Activated CD4-positive, alpha-beta T cell treated with anti-CD3 and anti-CD28 coated beads, Interleukin-2, amount 50 U/mL, for 24 hours (primary cell): ENCODE measurements around the gene AGBL2.
"Not testable (repeated sequence)": the region's sequence is repeated elsewhere in the genome, so short reads cannot be mapped to it uniquely, and the experiment has no call there.

Experiments used
- DNase-seq, 2 donors: peaks; one replicate each; pipeline ENCODE4 v3.0.0-alpha.2; 2020; ENCODE audit warnings: low read depth in 1 of 2, low spot score in 1 of 2

AGBL2 gene

DNA sequence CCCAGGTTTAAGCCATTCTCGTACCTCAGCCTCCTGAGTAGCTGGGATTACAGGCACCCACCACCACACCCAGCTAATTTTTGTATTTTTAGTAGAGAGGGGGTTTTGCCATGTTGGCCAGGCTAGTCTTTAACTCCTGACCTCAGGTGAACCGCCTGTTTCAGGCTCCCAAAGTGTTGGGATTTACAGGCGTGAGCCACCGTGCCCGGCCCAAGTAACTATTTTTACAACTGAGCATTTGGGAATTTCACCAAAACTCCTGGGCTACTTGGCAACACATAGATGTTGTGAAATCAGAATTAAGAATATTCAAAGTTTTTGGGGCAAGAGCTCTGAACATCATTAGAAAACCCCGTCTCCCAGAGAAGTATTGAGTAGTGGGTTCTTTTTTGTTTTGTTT is 74.7 kb downstream of the AGBL2 start:
- not testable (repeated sequence) for DNase-seq

DNA sequence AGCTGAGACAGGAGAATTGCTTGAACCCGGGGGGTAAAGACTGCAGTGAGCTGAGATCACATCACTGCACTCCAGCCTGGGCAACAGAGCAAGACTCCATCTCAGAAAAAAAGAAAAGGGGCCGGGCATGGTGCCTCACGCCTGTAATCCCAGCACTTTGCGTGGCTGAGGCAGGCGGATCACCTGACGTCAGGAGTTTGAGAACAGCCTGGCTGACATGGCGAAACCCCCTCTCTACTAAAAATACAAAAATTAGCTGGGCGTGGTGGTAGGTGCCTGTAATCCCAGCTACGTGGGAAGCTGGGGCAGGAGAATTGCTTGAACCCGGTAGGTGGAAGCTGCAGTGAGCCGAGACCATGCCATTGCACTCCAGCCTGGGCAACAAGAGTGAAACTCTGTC is 78.8 kb downstream of the AGBL2 start:
- not testable (repeated sequence) for DNase-seq

DNA sequence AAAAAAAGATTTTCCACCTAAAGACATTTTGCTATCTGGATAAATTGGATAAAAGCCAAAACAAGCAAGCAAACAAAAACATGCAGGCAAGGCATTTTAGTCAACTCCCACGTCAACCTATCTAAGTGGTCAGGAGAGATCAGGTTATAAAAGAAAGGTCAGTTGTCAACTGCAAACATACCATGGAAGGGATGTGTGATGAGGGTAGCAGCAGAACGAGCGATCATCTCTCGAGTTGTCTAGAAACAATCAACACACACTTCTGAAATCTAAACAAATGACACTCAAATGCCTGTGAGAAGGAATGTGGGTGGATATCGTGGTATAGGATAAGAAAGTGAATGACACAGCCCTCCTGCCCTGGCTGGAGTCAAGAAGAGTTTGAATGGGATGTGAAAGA is 83.7 kb downstream of the AGBL2 start:
- no peak for DNase-seq

DNA sequence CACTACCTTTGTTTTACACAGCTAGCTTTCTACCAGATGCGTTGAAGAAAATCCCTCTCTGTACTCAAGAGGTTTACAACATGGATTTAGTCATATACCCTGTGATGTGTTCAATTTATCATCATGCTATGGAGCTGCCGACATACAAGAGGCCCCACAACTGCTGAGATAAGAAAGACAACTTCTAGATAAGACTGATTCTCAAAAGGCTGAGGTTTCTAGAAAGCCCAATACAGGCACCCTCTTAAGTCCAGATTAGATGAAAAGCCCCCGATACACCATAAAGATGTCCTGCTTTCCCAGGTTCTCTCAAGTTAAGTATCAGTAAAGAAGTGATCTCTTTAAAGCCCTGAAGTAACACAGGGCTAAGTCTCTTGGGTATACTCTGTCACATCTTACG is 87.1 kb downstream of the AGBL2 start:
- no peak for DNase-seq

DNA sequence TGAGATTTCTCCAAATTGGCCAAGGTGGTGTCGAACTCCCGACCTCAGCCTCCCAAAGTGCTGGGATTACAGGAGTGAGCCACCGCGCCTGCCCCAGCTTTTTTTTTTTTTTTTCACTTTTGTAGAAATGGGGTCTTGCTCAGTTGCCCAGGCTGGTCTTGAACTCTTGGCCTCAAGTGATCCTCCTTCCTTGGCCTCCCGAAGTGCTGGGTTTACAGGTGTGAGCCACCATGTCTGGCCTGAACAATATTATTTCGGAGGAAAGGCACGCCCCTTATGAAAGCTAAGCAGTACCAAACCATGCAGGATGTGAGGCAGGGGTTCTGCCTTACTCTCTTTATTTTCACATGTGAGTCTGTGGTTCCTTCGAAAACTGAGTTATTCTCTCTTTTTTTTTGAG is 88.9 kb downstream of the AGBL2 start:
- DNase-seq: no peak

DNA sequence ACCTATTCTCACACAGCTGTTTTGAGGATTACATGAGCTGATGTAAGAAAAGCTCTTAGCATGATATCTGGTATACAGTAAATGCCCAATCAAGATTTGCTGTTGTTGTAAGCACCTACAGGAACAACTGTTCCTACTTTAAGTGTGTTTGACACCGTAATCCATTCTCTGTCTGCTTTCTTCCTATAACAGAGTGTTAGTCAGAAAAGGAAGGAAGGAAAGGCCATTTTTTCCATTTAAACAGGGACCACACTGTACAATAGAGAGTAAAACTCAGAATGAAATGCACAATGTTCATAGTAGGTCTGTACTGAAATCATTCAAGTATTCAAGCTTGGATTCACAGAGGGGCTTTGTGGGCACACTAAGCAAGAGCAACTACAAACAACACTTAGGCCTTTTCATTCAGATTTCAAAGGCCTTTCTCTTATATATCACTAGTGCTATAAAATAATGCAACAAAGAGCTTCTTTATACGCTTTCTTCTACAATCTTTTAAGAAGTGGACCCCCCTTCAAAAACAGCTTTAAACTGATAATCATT is 94.3 kb downstream of the AGBL2 start:
- DNase-seq: no peak

DNA sequence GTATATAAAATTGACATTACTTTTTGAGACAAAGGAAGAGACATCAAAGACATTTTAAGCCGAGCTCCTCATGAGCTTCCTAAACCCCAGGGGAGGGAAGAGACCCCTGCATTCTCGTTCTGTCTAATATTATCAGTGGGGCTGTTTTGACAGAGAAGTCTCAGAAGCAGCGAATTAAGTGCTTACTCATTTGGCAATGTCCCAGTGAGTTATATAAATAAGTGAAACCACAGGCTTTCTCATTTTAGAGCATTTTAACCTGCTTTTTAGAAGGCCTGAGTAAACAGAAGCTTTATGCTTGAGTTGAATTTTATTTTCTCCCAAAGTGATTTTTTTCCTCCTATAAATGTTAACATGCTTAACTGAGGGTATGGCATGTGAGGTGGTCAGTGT is 97.8 kb downstream of the AGBL2 start:
- DNase-seq: no peak

DNA sequence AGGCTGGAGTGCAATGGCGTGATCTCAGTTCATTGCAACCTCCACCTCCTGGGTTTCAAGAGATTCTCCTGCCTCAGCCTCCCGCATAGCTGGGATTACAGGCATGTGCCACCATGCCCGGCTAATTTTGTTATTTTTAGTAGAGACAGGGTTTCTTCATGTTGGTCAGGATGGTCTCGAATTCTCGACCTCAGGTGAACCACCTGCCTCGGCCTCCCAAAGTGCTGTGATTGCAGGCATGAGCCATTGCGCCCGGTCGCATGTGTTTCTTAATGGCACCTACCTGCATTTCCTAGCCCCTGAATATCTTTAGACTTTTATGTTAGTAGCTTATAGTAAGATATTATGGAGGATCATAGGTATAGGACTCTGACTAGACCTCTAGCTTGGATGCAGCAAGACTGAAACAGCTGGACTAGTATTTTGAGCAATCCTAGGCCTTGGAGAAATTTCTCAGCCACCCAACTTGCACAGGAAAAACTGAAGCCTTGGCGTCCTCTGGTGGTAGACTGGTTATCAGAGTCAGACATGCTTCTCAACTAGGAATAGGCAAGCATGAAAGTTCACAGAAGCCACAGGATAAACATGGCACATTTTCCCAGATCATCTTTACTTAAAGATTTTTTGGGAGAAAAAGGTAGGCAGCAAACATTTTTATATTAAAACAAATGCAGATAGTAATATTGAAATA is 98.3 kb downstream of the AGBL2 start:
- no peak for DNase-seq

DNA sequence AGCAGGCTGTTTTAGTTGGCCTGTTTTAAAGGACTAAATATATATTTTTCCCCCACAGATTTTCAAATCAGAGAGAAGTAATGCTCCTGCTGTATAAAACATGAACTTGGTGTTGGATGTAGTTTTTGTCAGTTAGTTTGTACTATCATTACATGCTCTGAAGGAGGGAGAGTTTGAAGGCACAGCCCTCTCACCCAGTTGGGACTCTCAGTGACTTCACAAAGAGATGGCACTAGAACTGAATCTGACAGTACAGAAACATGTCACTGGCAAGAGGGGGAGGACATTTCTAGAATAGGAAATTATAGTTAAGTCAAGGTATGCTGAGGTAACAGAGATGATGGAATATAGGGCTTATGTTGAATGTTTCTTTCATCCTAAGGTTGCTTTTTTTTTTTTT is 99.9 kb downstream of the AGBL2 start:
- no peak for DNase-seq

DNA sequence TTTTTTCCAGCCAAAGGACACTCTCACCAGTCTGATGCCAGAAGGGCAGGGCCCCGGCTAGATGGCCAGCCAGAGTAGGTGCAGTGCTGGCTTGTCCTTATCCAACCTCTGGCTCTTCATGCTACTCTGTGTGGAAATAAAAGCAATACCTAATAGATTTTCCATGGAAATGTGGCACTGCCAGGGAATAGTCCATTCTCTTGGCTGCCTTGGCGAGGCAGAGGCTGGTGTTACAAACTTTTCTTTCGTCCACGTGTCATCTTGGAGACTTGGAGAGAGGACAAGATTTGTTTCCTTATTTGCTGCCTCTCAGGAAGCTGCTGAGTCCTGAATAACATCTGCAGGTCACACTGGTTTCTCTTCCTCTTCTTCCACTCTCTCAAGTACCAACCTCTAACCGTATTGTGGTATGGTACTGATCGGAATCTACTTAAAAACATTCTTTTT is 103.8 kb downstream of the AGBL2 start:
- no peak for DNase-seq

DNA sequence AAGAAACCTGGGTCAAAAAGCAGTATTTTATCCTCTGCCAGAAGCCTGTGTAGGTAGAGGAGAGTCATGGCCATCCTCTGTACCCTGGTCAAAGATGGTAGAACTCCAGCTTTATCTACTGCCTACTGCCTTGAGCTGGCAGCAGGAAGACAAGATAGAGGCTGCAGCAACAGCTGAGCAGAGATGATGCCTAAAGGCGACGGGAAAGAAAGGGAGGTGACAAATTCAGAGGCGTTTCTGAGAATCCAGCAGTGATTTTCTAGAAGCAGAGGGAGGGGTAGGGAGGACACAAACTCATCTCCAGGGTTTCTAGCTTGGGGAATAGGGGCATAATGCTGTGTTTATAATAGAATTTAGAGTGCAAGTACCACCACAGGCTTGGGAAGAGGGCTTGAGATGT is 105.5 kb downstream of the AGBL2 start:
- DNase-seq: no peak
